ENCODE measurements around the gene ETS1.

GRCh38 chr11:128629516-128630106, 42.3 kb upstream of the ETS1 start:
- TF ChIP-seq, protein P1, sequence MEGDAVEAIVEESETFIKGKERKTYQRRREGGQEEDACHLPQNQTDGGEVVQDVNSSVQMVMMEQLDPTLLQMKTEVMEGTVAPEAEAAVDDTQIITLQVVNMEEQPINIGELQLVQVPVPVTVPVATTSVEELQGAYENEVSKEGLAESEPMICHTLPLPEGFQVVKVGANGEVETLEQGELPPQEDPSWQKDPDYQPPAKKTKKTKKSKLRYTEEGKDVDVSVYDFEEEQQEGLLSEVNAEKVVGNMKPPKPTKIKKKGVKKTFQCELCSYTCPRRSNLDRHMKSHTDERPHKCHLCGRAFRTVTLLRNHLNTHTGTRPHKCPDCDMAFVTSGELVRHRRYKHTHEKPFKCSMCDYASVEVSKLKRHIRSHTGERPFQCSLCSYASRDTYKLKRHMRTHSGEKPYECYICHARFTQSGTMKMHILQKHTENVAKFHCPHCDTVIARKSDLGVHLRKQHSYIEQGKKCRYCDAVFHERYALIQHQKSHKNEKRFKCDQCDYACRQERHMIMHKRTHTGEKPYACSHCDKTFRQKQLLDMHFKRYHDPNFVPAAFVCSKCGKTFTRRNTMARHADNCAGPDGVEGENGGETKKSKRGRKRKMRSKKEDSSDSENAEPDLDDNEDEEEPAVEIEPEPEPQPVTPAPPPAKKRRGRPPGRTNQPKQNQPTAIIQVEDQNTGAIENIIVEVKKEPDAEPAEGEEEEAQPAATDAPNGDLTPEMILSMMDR (IDR thresholded peaks at IDR 0.05; ENCODE audit: poor library complexity, severe bottlenecking) = no peak
- TF ChIP-seq RAD21 (conservative IDR thresholded peaks at IDR 0.05) (no peak), EP300 (conservative IDR thresholded peaks at IDR 0.05; ENCODE audit: poor library complexity, severe bottlenecking) (no peak), EZH2 (IDR thresholded peaks at IDR 0.05; ENCODE audit: borderline replicate concordance, insufficient read depth, low read length, poor library complexity, severe bottlenecking) (no peak)
